Activated CD8-positive, alpha-beta memory T cell treated with anti-CD3 and anti-CD28 coated beads, Interleukin-2, amount 10 ng/mL, durations not matched to agents 7 days and 5 days (primary cell): ENCODE data around the gene NKD1. TPM values are rescaled to one million over a fixed set of nuclear protein-coding genes. Genes with fewer than 3 reads are reported as not detected.

Experiments
- ATAC-seq: fragments of 150-1000 bp; cut with Tn5 transposase; one replicate; pipeline ENCODE4 v1.10.0; 2021; ENCODE audit warnings: moderate library complexity
- CTCF ChIA-PET: fragments of 350-600 bp; sonication (Branson Sonifier 250); formaldehyde crosslinking; loops from one replicate; lab custom pipeline; 2021; ENCODE audit warnings: antibody characterized with exemption; lab: Charles Lee
- DNase-seq: peaks from one replicate; pipeline ENCODE4 v3.0.0-alpha.2; 2020
- H3K27ac Mint-ChIP-seq: one replicate; pipeline ENCODE4 v1.8.0; 2021; ENCODE audit warnings: mild to moderate bottlenecking, mixed read lengths
- H3K27me3 Mint-ChIP-seq: one replicate; pipeline ENCODE4 v1.8.0; 2021; ENCODE audit warnings: mixed read lengths
- H3K36me3 Mint-ChIP-seq: one replicate; pipeline ENCODE4 v1.8.0; 2021; ENCODE audit warnings: mild to moderate bottlenecking, mixed read lengths
- H3K4me1 Mint-ChIP-seq: one replicate; pipeline ENCODE4 v1.8.0; 2021; ENCODE audit warnings: mixed read lengths
- H3K4me3 Mint-ChIP-seq: one replicate; pipeline ENCODE4 v1.8.0; 2021; ENCODE audit warnings: mild to moderate bottlenecking, moderate library complexity, mixed read lengths
- H3K9me3 Mint-ChIP-seq: one replicate; pipeline ENCODE4 v1.8.0; 2022; ENCODE audit warnings: low read depth, mixed read lengths
- total RNA-seq, 2 experiments: library from RNA; stranded (reverse); gene quantifications; one replicate each; pipeline ENCODE4 v1.2.3, GENCODE V29; 2021

The NKD1 gene
- total RNA-seq, 2 experiments from 2014 or later: 0.33 to 2.1 TPM

DNA sequence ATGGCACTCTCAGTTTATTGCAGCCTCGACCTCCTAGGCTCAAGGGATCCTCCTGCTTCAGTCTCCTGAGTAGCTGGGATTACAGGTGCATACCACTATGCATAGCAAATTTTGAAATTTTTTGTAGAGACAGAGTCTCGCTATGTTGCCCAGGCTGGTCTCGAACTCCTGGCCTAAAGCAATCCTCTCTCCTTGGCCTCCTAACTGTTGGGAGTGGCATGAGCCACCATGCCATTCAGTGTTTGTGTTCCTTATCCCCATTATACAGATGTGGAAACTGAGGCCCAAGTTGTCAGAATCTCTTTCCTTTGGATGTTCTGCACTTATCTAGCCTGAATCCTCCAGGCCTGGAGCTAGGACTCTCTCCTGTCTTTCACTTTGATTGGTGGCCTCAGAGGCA is 40.8 kb upstream of the NKD1 start:
- Mint-ChIP-seq H3K36me3 (no peaks in the 10 kb centered on the region), H3K27me3 (peaks cover 8% of the 10 kb centered on the region), H3K4me1 (no peaks in the 10 kb centered on the region), H3K9me3 (no peaks in the 10 kb centered on the region), H3K27ac (no peak overlapping the region), H3K4me3 (no peak overlapping the region)
- ATAC-seq (no peak), DNase-seq (no peak)
- CTCF ChIA-PET: interaction anchor here (0.6 kb wide), 1 partner anchor 364 kb away, joined by 3 read pairs; no protein-coding TSS in a partner anchor

DNA sequence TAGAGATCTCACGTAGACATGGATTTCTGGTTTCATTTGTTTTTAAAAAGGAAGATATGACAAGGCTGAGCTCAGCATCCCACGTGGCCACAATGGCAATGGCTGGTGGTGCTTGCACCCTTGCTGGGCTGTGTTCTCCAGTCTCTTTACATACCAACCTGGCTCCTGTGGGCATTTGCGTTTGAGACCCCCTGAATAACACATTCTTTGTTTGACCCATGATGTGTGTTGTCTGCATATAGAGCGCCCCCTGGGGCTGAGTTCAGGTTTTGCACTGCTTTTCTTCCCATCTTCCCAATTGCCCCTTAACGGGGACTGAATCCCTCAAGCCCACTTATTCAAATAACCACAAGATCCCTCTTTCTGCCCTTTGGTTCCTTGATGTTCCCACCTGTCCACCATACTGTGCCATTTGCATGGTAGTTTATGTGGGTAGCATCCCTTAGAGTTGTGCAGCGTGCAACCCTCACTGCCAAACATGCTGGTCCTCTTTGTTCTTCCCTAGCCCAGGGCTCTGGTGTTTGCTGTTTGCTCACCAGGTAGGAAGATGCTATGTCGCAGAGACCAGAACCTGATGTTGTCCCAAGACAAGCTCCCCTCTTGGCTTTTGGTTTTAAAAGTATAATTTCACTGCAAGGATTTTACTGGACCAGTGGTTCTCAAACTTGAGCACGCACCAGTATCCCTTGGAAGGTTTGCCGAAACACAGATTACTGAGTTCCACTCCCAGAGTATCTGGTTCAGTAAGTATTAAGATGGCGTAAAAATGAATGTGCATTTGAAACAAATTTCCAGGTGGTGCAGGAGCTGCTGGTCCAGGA is 38.5 kb upstream of the NKD1 start:
- Mint-ChIP-seq H3K9me3 (no peaks in the 10 kb centered on the region), H3K4me1 (no peaks in the 10 kb centered on the region), H3K4me3 (no peak overlapping the region), H3K27me3 (peaks cover 8% of the 10 kb centered on the region), H3K36me3 (no peaks in the 10 kb centered on the region), H3K27ac (no peak overlapping the region)
- DNase-seq (peak; percentile 53), ATAC-seq (no peak)
- CTCF ChIA-PET: interaction anchor here (0.6 to 2.5 kb wide), 10 partner anchors 36 to 489 kb away, joined by 3 to 8 read pairs (median 4); partner anchors contain the start of gene CNEP1R1

DNA sequence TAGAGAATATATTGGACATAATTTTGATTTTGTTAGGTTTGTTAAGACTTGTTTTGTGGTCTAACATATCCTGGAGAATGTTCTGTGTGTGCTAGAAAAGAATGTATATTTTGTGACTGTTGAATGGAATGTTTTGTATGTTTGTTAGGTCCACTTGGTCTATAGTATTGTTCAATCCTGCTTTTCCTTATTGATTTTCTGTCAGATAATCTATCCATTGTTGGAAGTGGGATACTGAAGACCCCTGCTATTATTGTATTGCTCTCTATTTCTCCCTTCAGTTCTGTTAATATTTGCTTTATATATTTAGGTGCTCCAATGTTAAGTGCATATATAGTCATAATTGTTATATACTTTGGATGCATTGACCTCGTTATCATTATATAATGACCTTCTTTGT is 33.0 kb upstream of the NKD1 start:
- ATAC-seq (no peak), DNase-seq (no peak)
- peaks cover 3% of the 10 kb centered on the region for H3K36me3 Mint-ChIP-seq
- H3K9me3 Mint-ChIP-seq: peaks cover 5% of the 10 kb centered on the region
- CTCF ChIA-PET: interaction anchor here (0.8 kb wide), 1 partner anchor 291 kb away, joined by 3 read pairs; no protein-coding TSS in a partner anchor
- no peaks in the 10 kb centered on the region for H3K4me1 Mint-ChIP-seq
- H3K4me3 Mint-ChIP-seq: no peak overlapping the region
- no peak overlapping the region for H3K27ac Mint-ChIP-seq
- peaks cover 14% of the 10 kb centered on the region for H3K27me3 Mint-ChIP-seq

DNA sequence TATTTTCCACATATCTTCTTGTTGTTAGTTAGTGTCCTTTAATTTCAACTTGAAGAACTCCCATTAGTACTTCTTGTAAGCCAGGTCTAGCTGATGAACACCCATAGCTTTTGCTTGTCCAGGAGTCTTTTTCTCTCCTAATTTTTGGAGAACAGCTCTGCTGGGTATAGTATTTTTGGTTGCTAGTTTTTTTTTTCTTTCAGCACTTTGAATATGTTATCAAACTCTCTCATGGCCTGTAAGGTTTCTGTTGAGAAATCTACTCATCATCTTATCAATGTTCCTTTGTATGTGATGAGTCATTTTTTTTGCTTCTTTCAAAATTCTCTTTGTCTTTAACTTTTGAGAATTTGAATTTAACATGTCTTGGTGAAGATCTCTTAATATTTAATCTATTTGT is 31.8 kb upstream of the NKD1 start:
- Mint-ChIP-seq H3K27ac (no peak overlapping the region), H3K36me3 (peaks cover 3% of the 10 kb centered on the region), H3K4me3 (no peak overlapping the region), H3K4me1 (no peaks in the 10 kb centered on the region), H3K9me3 (peaks cover 5% of the 10 kb centered on the region), H3K27me3 (peaks cover 22% of the 10 kb centered on the region)
- no peak for ATAC-seq
- no peak for DNase-seq
- CTCF ChIA-PET: interaction anchor here (0.9 kb wide), 1 partner anchor 147 kb away, joined by 3 read pairs; no protein-coding TSS in a partner anchor

DNA sequence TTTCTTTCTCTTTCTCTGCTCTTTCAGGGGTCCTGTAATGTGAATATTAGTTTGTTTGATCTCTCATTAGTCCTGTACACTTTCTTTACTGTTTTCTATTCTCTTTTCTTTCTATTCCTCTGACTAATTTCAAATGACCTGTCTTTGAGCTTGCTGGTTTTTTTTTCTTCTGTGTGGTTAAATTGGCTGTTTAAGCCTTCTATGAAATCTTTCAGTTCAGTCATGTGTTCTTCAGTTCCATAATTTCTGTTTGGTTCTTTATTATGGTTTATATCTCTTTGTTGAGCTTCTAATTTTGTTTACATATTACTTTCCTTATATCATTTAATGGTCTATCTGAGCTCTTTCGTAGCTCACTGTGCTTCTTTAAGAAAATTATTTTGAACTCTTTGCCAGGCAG is 31.3 kb upstream of the NKD1 start:
- H3K27me3 Mint-ChIP-seq: peaks cover 20% of the 10 kb centered on the region
- peaks cover 5% of the 10 kb centered on the region for H3K9me3 Mint-ChIP-seq
- DNase-seq: no peak
- CTCF ChIA-PET: no interaction called here
- H3K27ac Mint-ChIP-seq: no peak overlapping the region
- H3K4me3 Mint-ChIP-seq: no peak overlapping the region
- peaks cover 3% of the 10 kb centered on the region for H3K36me3 Mint-ChIP-seq
- no peak for ATAC-seq
- H3K4me1 Mint-ChIP-seq: no peaks in the 10 kb centered on the region

DNA sequence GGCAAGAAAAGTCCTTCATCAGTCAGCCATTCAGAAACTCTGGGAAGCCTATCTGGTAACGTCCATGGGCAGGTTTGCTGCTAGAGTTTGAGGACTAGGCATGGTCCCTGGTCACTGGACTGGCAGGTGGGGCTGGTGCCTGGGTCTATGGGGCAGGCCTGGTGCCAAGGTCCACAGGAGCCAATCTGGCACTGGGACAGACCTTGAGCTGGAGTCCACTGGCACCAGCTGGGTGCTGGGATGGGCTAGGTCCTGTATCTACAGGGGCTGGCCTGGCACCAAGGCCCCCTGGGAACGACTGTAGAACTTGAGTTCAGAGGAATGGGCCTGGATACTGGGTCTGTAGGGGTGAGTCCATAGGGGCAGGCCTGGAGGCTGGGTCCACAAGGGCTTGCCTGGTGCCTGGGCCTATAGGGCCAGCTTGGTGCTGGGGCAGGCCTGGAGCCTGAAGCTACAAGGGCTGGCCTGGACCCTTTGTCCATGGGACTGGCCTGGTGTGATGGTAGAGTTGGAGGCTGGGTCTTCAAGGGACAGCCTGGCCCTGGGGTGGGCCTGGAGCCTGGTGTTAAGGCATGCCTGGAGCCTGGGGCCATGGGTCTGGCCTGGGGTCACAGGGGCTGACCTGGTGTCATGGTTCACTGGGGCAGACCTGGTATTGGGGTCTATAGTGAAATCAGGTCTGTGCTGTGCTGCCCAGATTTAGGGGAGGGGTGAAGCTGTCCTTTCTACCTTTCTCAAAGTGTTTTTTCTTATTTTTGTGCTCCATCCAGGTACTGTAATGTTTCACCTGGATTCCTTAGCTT is 30.5 kb upstream of the NKD1 start:
- H3K27me3 Mint-ChIP-seq: peaks cover 18% of the 10 kb centered on the region
- CTCF ChIA-PET: interaction anchor here (2.1 kb wide), 1 partner anchor 289 kb away, joined by 4 read pairs; no protein-coding TSS in a partner anchor
- DNase-seq: no peak

DNA sequence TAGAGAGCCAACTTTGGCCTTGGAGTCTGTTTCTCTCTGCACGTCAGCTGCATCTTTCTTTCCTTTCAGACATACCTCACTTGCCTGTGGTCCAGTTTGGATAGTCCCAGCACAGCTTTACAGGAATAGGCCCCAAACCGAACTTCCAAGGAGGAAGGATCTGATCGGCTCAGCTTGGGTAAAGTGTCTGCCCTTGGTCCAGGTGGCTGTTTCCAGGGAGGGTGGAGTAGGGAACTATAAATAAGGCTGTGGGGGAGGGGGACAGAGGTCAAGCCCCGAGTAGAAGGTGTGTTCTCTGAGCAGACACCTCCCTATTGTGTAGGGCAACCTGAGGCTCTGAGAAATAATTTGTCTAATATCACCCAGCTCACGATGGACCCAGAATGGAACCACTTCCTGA is 29.2 kb upstream of the NKD1 start:
- H3K4me3 Mint-ChIP-seq: no peak overlapping the region
- H3K27ac Mint-ChIP-seq: no peak overlapping the region
- ATAC-seq: no peak
- CTCF ChIA-PET: interaction anchor here (2.1 kb wide), 1 partner anchor 288 kb away, joined by 4 read pairs; no protein-coding TSS in a partner anchor
- H3K4me1 Mint-ChIP-seq: no peaks in the 10 kb centered on the region
- peaks cover 5% of the 10 kb centered on the region for H3K9me3 Mint-ChIP-seq
- peaks cover 3% of the 10 kb centered on the region for H3K36me3 Mint-ChIP-seq
- no peak for DNase-seq
- H3K27me3 Mint-ChIP-seq: peaks cover 23% of the 10 kb centered on the region

More for the DNA sequence above, 30.5 kb upstream of the NKD1 start:
- Mint-ChIP-seq H3K36me3 (peaks cover 3% of the 10 kb centered on the region), H3K4me1 (no peaks in the 10 kb centered on the region), H3K9me3 (peaks cover 5% of the 10 kb centered on the region), H3K4me3 (no peak overlapping the region), H3K27ac (no peak overlapping the region)
- no peak for ATAC-seq

DNA sequence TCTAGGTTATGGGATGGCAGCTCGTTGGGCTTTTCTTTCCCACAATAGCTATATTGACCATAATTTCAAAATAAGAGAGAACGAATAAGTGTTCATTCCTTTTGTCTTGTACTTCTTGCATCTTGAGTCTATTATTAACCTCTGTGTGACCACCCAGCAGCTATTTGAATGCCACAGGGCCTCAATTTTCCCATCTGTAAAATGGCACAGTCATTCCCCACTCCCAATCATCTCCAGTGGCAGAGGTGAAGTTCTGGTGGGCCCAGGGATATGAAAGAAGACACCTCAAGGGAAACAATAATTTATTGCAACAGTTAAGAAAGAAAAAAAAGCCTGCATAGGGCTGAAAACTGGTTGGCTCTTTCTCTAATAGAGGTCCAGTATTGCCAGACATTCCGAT is 28.6 kb upstream of the NKD1 start:
- CTCF ChIA-PET: interaction anchor here (2.1 kb wide), 1 partner anchor 287 kb away, joined by 4 read pairs; no protein-coding TSS in a partner anchor
- DNase-seq: no peak
- no peak overlapping the region for H3K27ac Mint-ChIP-seq
- no peak overlapping the region for H3K4me3 Mint-ChIP-seq
- H3K27me3 Mint-ChIP-seq: peaks cover 23% of the 10 kb centered on the region
- peaks cover 3% of the 10 kb centered on the region for H3K36me3 Mint-ChIP-seq
- no peaks in the 10 kb centered on the region for H3K4me1 Mint-ChIP-seq
- ATAC-seq: no peak
- H3K9me3 Mint-ChIP-seq: peaks cover 5% of the 10 kb centered on the region

DNA sequence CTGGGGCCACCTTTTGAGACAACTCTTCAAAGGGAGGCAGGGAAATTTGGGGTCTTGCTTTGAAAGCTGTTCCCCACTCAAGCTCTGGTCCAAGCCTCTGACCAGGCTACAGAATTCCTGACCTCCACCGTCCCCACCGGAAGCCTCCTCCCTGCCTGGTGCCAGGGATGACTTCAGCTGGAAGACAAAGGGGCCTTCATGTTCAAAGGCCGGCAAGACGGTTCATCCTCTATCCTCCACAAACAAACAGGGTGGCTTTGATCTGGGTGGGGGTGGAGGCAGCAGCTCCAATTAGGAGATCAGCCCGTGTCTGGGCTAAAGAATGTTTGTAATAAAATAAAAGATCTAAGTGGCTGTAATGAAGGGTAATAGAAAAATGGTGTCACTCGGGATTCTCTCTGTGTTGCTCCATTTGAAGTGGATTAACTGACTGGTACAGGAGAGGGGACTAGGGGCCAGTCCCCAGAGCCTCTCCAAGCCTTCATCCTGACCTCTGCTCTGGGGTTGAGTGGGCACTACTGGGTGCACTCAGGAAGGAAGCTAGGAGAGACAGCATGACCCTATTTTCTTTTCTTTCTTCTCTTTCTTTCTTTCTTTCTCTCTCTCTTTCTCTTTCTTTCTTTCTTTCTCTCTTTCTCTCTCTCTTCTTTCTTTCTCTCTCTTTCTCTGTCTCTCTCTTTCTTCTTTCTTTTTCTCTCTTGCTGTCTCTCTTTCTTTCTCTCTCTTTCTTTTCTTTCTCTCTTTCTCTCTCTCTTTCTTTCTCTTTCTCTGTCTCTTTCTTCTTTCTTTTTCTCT is 27.5 kb upstream of the NKD1 start:
- H3K9me3 Mint-ChIP-seq: peaks cover 5% of the 10 kb centered on the region

DNA sequence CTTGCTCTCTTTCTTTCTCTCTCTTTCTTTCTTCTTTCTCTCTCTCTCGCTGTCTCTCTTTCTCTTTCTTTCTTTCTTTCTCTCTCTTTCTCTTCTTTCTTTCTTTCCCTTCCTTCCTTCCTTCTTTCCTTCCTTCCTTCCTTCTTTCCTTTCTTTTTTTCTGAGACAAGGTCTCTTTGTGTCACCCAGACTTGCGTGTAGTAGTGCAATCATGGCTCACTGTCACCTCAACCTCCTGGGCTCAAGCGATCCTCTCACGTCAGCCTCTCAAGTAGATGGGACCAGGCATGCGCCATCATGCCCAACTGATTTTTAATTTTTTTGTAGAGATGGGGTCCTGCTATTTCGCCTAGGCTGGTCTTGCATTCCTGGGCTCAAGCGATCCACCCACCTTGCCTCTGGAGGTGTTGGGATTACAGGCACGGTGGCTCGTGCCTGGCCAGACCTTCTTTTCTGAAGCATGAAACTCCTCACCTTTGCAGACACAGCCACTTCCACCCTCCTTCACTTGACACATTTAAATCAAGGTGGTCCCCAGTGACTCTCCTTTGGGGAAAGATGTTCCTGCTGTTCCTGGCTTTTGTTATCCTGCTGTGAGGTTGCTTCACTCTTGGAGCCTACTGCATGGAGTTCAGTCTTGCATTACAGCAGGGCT is 26.8 kb upstream of the NKD1 start:
- ATAC-seq: no peak
- Mint-ChIP-seq H3K9me3 (peaks cover 5% of the 10 kb centered on the region), H3K4me3 (no peak overlapping the region), H3K27me3 (peaks cover 25% of the 10 kb centered on the region), H3K27ac (no peak overlapping the region), H3K4me1 (no peaks in the 10 kb centered on the region), H3K36me3 (peaks cover 3% of the 10 kb centered on the region)
- DNase-seq: no peak
- CTCF ChIA-PET: no interaction called here

More for the DNA sequence above, 27.5 kb upstream of the NKD1 start:
- CTCF ChIA-PET: no interaction called here
- H3K4me3 Mint-ChIP-seq: no peak overlapping the region
- H3K36me3 Mint-ChIP-seq: peaks cover 3% of the 10 kb centered on the region
- peaks cover 25% of the 10 kb centered on the region for H3K27me3 Mint-ChIP-seq
- no peak overlapping the region for H3K27ac Mint-ChIP-seq
- H3K4me1 Mint-ChIP-seq: no peaks in the 10 kb centered on the region
- ATAC-seq (no peak), DNase-seq (no peak)

DNA sequence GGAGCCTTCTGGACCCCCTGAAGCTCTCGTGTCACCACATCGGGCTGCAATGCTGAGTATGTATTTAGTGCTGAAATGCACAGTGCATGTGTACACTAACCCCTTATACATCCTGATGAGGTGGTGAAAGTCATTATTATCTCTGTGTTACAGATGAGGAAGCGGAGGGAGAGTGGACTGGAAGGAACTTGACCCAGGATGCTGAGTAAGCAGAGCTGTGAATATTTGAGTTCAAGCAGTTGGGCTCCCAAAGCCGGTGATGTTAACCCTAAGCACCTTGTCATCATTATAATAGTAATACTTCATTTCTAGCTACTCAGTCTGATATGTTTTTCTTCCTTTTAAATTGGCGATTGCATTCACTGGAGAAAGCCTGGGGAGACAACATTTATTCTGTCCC is 25.9 kb upstream of the NKD1 start:
- H3K27me3 Mint-ChIP-seq: peaks cover 22% of the 10 kb centered on the region
- DNase-seq (no peak), ATAC-seq (no peak)
- no peaks in the 10 kb centered on the region for H3K36me3 Mint-ChIP-seq
- no peak overlapping the region for H3K27ac Mint-ChIP-seq
- CTCF ChIA-PET: no interaction called here
- H3K4me1 Mint-ChIP-seq: no peaks in the 10 kb centered on the region
- H3K9me3 Mint-ChIP-seq: no peaks in the 10 kb centered on the region
- no peak overlapping the region for H3K4me3 Mint-ChIP-seq

DNA sequence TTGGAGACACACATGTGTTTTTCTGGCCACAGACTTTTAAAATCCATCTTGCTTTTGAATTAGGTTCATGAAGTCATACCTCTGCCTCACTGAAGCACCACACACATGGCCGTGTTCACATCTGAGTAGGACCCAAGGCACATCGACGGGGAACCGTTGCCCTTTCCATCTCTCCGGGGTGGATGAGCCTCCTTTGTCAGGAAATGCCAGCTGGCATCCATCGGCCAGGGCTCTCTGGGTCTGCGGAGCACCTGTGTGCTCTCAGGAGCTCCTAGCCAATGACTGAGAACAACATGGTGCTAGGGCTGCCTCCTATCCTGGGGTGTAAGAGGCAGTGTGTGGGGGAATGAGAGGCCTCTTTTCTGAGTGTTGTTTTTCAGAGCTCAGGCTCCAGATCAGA is 24.5 kb upstream of the NKD1 start:
- CTCF ChIA-PET: interaction anchor here (0.9 kb wide), 1 partner anchor 283 kb away, joined by 3 read pairs; no protein-coding TSS in a partner anchor
- peaks cover 29% of the 10 kb centered on the region for H3K27me3 Mint-ChIP-seq

More for the DNA sequence above, 24.5 kb upstream of the NKD1 start:
- Mint-ChIP-seq H3K9me3 (peaks cover 2% of the 10 kb centered on the region), H3K4me3 (no peak overlapping the region), H3K27ac (no peak overlapping the region), H3K36me3 (no peaks in the 10 kb centered on the region), H3K4me1 (no peaks in the 10 kb centered on the region)
- ATAC-seq: no peak
- DNase-seq: no peak
